Liver (tissue), 9 donors: ENCODE measurements around the gene GMFB. TPM values are rescaled to one million over a fixed set of nuclear protein-coding genes. Genes with fewer than 3 reads are reported as not detected.

Experiments
- DNase-seq: peaks from one replicate; pipeline ENCODE4 v3.0.0-alpha.2; 2017; ENCODE audit warnings: low spot score
- H3K27ac ChIP-seq, 2 donors: one replicate each; pipeline ENCODE4 v1.7.0; 2013; ENCODE audit warnings: inconsistent platforms in 2 of 2, low read length in 2 of 2, control low read depth in 1 of 2, low read depth in 1 of 2, mild to moderate bottlenecking in 1 of 2
- H3K27me3 ChIP-seq, 4 donors: one replicate each; pipeline versions ENCODE4 v1.6.1 to v1.7.0; 2013; ENCODE audit warnings: low read length in 3 of 4, inconsistent platforms in 1 of 4, mild to moderate bottlenecking in 1 of 4, moderate library complexity in 1 of 4; ENCODE audit not compliant: control insufficient read depth in 4 of 4, insufficient read depth in 4 of 4
- H3K36me3 ChIP-seq, 4 donors: one replicate each; pipeline versions ENCODE4 v1.6.1 to v1.7.0; 2013; ENCODE audit warnings: low read length in 3 of 4, mild to moderate bottlenecking in 3 of 4, low read depth in 1 of 4, moderate library complexity in 1 of 4; ENCODE audit not compliant: control insufficient read depth in 4 of 4, insufficient read depth in 3 of 4
- H3K4me1 ChIP-seq, 4 donors: one replicate each; pipeline versions ENCODE4 v1.6.1 to v1.7.0; 2013; ENCODE audit warnings: low read length in 3 of 4, mild to moderate bottlenecking in 3 of 4, moderate library complexity in 1 of 4; ENCODE audit not compliant: control insufficient read depth in 4 of 4, insufficient read depth in 4 of 4
- H3K4me3 ChIP-seq, 3 donors: one replicate each; pipeline versions ENCODE4 v1.6.1 to v1.7.0; 2013; ENCODE audit warnings: low read length in 3 of 3, control low read depth in 1 of 3, low read depth in 1 of 3, mild to moderate bottlenecking in 1 of 3
- H3K9ac ChIP-seq, 2 donors: one replicate each; pipeline ENCODE4 v1.7.0; 2013; ENCODE audit warnings: low read length in 2 of 2, mild to moderate bottlenecking in 2 of 2, moderate library complexity in 2 of 2, control low read depth in 1 of 2, low read depth in 1 of 2
- H3K9me3 ChIP-seq, 4 donors: one replicate each; pipeline versions ENCODE4 v1.6.1 to v1.7.0; 2013; ENCODE audit warnings: low read length in 3 of 4; ENCODE audit not compliant: control insufficient read depth in 4 of 4
- CTCF ChIP-seq: fragments of 150-350 bp; IDR thresholded peaks from 2 replicates; pipeline ENCODE4 v1.5.1; 2017; ENCODE audit warnings: improper control_type of control experiment, low read depth, low read length; ENCODE audit not compliant: missing input control
- EGR1 ChIP-seq, 2 donors: IDR thresholded peaks; 2 replicates each; pipeline ENCODE4 v1.6.1; 2016 to 2018; ENCODE audit warnings: antibody characterized with exemption in 2 of 2, low read depth in 2 of 2
- FOXA1 ChIP-seq: IDR thresholded peaks from 2 replicates; pipeline ENCODE4 v1.6.1; 2016; ENCODE audit warnings: antibody characterized with exemption
- FOXA2 ChIP-seq: IDR thresholded peaks from 2 replicates; pipeline ENCODE4 v1.6.1; 2016; ENCODE audit warnings: antibody characterized with exemption
- GABPA ChIP-seq, 2 donors: IDR thresholded peaks in 1 of 2; conservative IDR thresholded peaks in 1 of 2; 2 replicates each; pipeline ENCODE4 v1.6.1; 2016; ENCODE audit warnings: antibody characterized with exemption in 2 of 2, mild to moderate bottlenecking in 1 of 2, moderate library complexity in 1 of 2
- HNF4A ChIP-seq, 2 donors: conservative IDR thresholded peaks; 2 replicates each; pipeline ENCODE4 v1.6.1; 2016; ENCODE audit warnings: antibody characterized with exemption in 2 of 2, mild to moderate bottlenecking in 2 of 2
- HNF4G ChIP-seq: IDR thresholded peaks from 2 replicates; pipeline ENCODE4 v1.6.1; 2016; ENCODE audit warnings: antibody characterized with exemption
- JUND ChIP-seq, 2 donors: IDR thresholded peaks; 2 replicates each; pipeline ENCODE4 v1.6.1; 2016; ENCODE audit warnings: antibody characterized with exemption in 2 of 2
- NR2F2 ChIP-seq: IDR thresholded peaks from 2 replicates; pipeline ENCODE4 v1.6.1; 2016; ENCODE audit warnings: antibody characterized with exemption
- RAD21 ChIP-seq, 2 donors: IDR thresholded peaks; 2 replicates each; pipeline ENCODE4 v1.6.1; 2016; ENCODE audit warnings: antibody characterized with exemption in 2 of 2, mild to moderate bottlenecking in 2 of 2
- RXRA ChIP-seq, 2 donors: IDR thresholded peaks; 2 replicates each; pipeline ENCODE4 v1.6.1; 2017 to 2018; ENCODE audit warnings: antibody characterized with exemption in 2 of 2, mild to moderate bottlenecking in 1 of 2
- SP1 ChIP-seq: IDR thresholded peaks from 2 replicates; pipeline ENCODE4 v1.6.1; 2018; ENCODE audit warnings: antibody characterized with exemption, mild to moderate bottlenecking
- TAF1 ChIP-seq: conservative IDR thresholded peaks from 2 replicates; pipeline ENCODE4 v1.6.1; 2016; ENCODE audit warnings: antibody characterized with exemption, mild to moderate bottlenecking
- YY1 ChIP-seq: IDR thresholded peaks from 2 replicates; pipeline ENCODE4 v1.6.1; 2016; ENCODE audit warnings: antibody characterized with exemption, mild to moderate bottlenecking
- ZBTB33 ChIP-seq: IDR thresholded peaks from 2 replicates; pipeline ENCODE4 v1.6.1; 2016; ENCODE audit warnings: antibody characterized with exemption
- WGBS: extraction: QIAGEN DNeasy Blood & Tissue Kit; methylation state at CpG from one replicate; pipeline ENCODE4 v1.1.7; 2013; 5-methylcytosine and 5-hydroxymethylcytosine counted together
- polyA plus RNA-seq, 2 donors: library from polyadenylated mRNA; stranded (reverse) in 1 of 2; unstranded in 1 of 2; fragments of 200-250 nt in 1 of 2; fragments of >200 nt in 1 of 2; fragmentation: Nextera tagmentation in 1 of 2; extraction: Ambion mirVana in 1 of 2; gene quantifications; one replicate each; pipeline versions ENCODE4 v1.2.1 to v1.2.3, GENCODE V29; 2013 to 2015
- total RNA-seq, 2 donors: library from RNA; depleted of rRNA; stranded (reverse); fragments of >200 nt; gene quantifications; one replicate each; pipeline ENCODE4 v1.2.3, GENCODE V29; 2014
- TF ChIP-seq, protein P1 (sequence below): IDR thresholded peaks from 2 replicates; pipeline ENCODE4 v1.6.1; 2016; ENCODE audit warnings: antibody characterized with exemption
- TF ChIP-seq, protein P2 (sequence below): IDR thresholded peaks from 2 replicates; pipeline ENCODE4 v1.6.1; 2016; ENCODE audit warnings: antibody characterized with exemption
- TF ChIP-seq, protein P3 (sequence below): IDR thresholded peaks from 2 replicates; pipeline ENCODE4 v1.6.1; 2016; ENCODE audit warnings: antibody characterized with exemption, mild to moderate bottlenecking
- donor health status: healthy.
- donor health status: healthy.
- donor health status: healthy.
- donor health status: healthy.
- donor health status: healthy.

GMFB gene
- total and polyA plus RNA-seq, 4 donors: 13.3 to 26.3 (median 20.6) TPM

GRCh38 chr14:54446161-54446693, 42.6 kb downstream of the GMFB start:
- Histone ChIP-seq H3K9me3 (no peaks in the 10 kb centered on the region), H3K27ac (no peak overlapping the region), H3K4me1 (peaks cover 0 to 12% (median 5%) of the 10 kb centered on the region in 4 donors), H3K4me3 (no peak overlapping the region), H3K27me3 (no peaks in the 10 kb centered on the region), H3K36me3 (no peaks in the 10 kb centered on the region), H3K9ac (no peak overlapping the region)
- DNase-seq: no peak
- 62% methylated on average over 5 of the region's 5 CpGs for WGBS
- TF ChIP-seq, protein P1, sequence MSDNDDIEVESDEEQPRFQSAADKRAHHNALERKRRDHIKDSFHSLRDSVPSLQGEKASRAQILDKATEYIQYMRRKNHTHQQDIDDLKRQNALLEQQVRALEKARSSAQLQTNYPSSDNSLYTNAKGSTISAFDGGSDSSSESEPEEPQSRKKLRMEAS: no peak
- TF ChIP-seq NR2F2: no peak
- TF ChIP-seq RXRA (IDR thresholded peaks at IDR 0.05): no peak
- no peak for TF ChIP-seq HNF4A (conservative IDR thresholded peaks at IDR 0.05)
- no peak for TF ChIP-seq EGR1 (IDR thresholded peaks at IDR 0.05; ENCODE audit: low read depth in 2 of 2)
- TF ChIP-seq RAD21 (IDR thresholded peaks at IDR 0.05): no peak
- TF ChIP-seq CTCF: no peak
- no peak for TF ChIP-seq HNF4G
- TF ChIP-seq ZBTB33: no peak
- no peak for TF ChIP-seq SP1
- TF ChIP-seq GABPA (IDR thresholded peaks at IDR 0.05 in 1 of 2, conservative IDR thresholded peaks at IDR 0.05 in 1 of 2): no peak
- no peak for TF ChIP-seq TAF1
- TF ChIP-seq, protein P2, sequence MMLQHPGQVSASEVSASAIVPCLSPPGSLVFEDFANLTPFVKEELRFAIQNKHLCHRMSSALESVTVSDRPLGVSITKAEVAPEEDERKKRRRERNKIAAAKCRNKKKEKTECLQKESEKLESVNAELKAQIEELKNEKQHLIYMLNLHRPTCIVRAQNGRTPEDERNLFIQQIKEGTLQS: no peak
- TF ChIP-seq FOXA2: no peak
- no peak for TF ChIP-seq JUND (IDR thresholded peaks at IDR 0.05)
- TF ChIP-seq FOXA1: no peak
- TF ChIP-seq, protein P3, sequence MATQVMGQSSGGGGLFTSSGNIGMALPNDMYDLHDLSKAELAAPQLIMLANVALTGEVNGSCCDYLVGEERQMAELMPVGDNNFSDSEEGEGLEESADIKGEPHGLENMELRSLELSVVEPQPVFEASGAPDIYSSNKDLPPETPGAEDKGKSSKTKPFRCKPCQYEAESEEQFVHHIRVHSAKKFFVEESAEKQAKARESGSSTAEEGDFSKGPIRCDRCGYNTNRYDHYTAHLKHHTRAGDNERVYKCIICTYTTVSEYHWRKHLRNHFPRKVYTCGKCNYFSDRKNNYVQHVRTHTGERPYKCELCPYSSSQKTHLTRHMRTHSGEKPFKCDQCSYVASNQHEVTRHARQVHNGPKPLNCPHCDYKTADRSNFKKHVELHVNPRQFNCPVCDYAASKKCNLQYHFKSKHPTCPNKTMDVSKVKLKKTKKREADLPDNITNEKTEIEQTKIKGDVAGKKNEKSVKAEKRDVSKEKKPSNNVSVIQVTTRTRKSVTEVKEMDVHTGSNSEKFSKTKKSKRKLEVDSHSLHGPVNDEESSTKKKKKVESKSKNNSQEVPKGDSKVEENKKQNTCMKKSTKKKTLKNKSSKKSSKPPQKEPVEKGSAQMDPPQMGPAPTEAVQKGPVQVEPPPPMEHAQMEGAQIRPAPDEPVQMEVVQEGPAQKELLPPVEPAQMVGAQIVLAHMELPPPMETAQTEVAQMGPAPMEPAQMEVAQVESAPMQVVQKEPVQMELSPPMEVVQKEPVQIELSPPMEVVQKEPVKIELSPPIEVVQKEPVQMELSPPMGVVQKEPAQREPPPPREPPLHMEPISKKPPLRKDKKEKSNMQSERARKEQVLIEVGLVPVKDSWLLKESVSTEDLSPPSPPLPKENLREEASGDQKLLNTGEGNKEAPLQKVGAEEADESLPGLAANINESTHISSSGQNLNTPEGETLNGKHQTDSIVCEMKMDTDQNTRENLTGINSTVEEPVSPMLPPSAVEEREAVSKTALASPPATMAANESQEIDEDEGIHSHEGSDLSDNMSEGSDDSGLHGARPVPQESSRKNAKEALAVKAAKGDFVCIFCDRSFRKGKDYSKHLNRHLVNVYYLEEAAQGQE: no peak
- TF ChIP-seq YY1: no peak
